ENCODE measurements around the gene PDCD11.
"Not testable (repeated sequence)": the region's sequence is repeated elsewhere in the genome, so short reads cannot be mapped to it uniquely, and the experiment has no call there.

Gene PDCD11

GRCh38 chr10:103486635-103487409, 90.4 kb downstream of the PDCD11 start:
- not testable (repeated sequence) for H3K9me3 ChIP-seq (ENCODE audit: control insufficient read depth in 1 of 2, low read length in 2 of 2); H3K36me3 ChIP-seq (ENCODE audit: control insufficient read depth in 1 of 2, insufficient read depth in 2 of 2, low read length in 2 of 2); H3K27ac ChIP-seq (ENCODE audit: low read depth, low read length); H3K27me3 ChIP-seq (ENCODE audit: control insufficient read depth in 1 of 2, insufficient read depth in 2 of 2, low read length in 2 of 2); H3K4me1 ChIP-seq (ENCODE audit: control insufficient read depth in 1 of 2, insufficient read depth in 2 of 2, low read length in 2 of 2); H3K4me3 ChIP-seq (ENCODE audit: low read depth in 1 of 2, low read length in 2 of 2); H3K9ac ChIP-seq (ENCODE audit: low read depth in 1 of 2, low read length in 2 of 2)

- no peaks in the 10 kb centered on the region for H3K4me1 ChIP-seq (ENCODE audit: control insufficient read depth in 1 of 2, insufficient read depth in 2 of 2, low read length in 2 of 2)
- no peak overlapping the region for H3K4me3 ChIP-seq (ENCODE audit: low read depth in 1 of 2, low read length in 2 of 2)
- H3K27ac ChIP-seq (ENCODE audit: low read depth, low read length) = no peak overlapping the region
- H3K36me3 ChIP-seq (ENCODE audit: control insufficient read depth in 1 of 2, insufficient read depth in 2 of 2, low read length in 2 of 2) = no peaks in the 10 kb centered on the region
- no peaks in the 10 kb centered on the region for H3K9me3 ChIP-seq (ENCODE audit: control insufficient read depth in 1 of 2, low read length in 2 of 2)
- H3K9ac ChIP-seq (ENCODE audit: low read depth in 1 of 2, low read length in 2 of 2) = no peak overlapping the region
- no peaks in the 10 kb centered on the region for H3K27me3 ChIP-seq (ENCODE audit: control insufficient read depth in 1 of 2, insufficient read depth in 2 of 2, low read length in 2 of 2)
Measured at GRCh38 chr10:103487410-103487708, 90.9 kb downstream of the PDCD11 start.

- Histone ChIP-seq H3K9me3 (ENCODE audit: control insufficient read depth in 1 of 2, low read length in 2 of 2) (no peaks in the 10 kb centered on the region), H3K27me3 (ENCODE audit: control insufficient read depth in 1 of 2, insufficient read depth in 2 of 2, low read length in 2 of 2) (peaks cover 10 to 18% of the 10 kb centered on the region in 2 donors), H3K4me1 (ENCODE audit: control insufficient read depth in 1 of 2, insufficient read depth in 2 of 2, low read length in 2 of 2) (peaks cover 3 to 5% of the 10 kb centered on the region in 2 donors), H3K36me3 (ENCODE audit: control insufficient read depth in 1 of 2, insufficient read depth in 2 of 2, low read length in 2 of 2) (no peaks in the 10 kb centered on the region), H3K4me3 (ENCODE audit: low read depth in 1 of 2, low read length in 2 of 2) (no peak overlapping the region), H3K9ac (ENCODE audit: low read depth in 1 of 2, low read length in 2 of 2) (no peak overlapping the region), H3K27ac (ENCODE audit: low read depth, low read length) (no peak overlapping the region)
Measured at GRCh38 chr10:103490986-103491314, 94.5 kb downstream of the PDCD11 start.

GRCh38 chr10:103491729-103492364, 95.4 kb downstream of the PDCD11 start:
- peaks cover 3 to 5% of the 10 kb centered on the region in 2 donors for H3K4me1 ChIP-seq (ENCODE audit: control insufficient read depth in 1 of 2, insufficient read depth in 2 of 2, low read length in 2 of 2)
- no peak overlapping the region for H3K4me3 ChIP-seq (ENCODE audit: low read depth in 1 of 2, low read length in 2 of 2)
- no peak overlapping the region for H3K27ac ChIP-seq (ENCODE audit: low read depth, low read length)
- no peak overlapping the region for H3K9ac ChIP-seq (ENCODE audit: low read depth in 1 of 2, low read length in 2 of 2)
- no peaks in the 10 kb centered on the region for H3K9me3 ChIP-seq (ENCODE audit: control insufficient read depth in 1 of 2, low read length in 2 of 2)
- no peaks in the 10 kb centered on the region for H3K36me3 ChIP-seq (ENCODE audit: control insufficient read depth in 1 of 2, insufficient read depth in 2 of 2, low read length in 2 of 2)
- peaks cover 10 to 18% of the 10 kb centered on the region in 2 donors for H3K27me3 ChIP-seq (ENCODE audit: control insufficient read depth in 1 of 2, insufficient read depth in 2 of 2, low read length in 2 of 2)

- peaks cover 3 to 5% of the 10 kb centered on the region in 2 donors for H3K4me1 ChIP-seq (ENCODE audit: control insufficient read depth in 1 of 2, insufficient read depth in 2 of 2, low read length in 2 of 2)
- H3K9me3 ChIP-seq (ENCODE audit: control insufficient read depth in 1 of 2, low read length in 2 of 2) = no peaks in the 10 kb centered on the region
- peak overlapping the region; percentile 58 to 67 for H3K4me3 ChIP-seq (ENCODE audit: low read depth in 1 of 2, low read length in 2 of 2)
- no peak overlapping the region for H3K27ac ChIP-seq (ENCODE audit: low read depth, low read length)
- peaks cover 10 to 18% of the 10 kb centered on the region in 2 donors for H3K27me3 ChIP-seq (ENCODE audit: control insufficient read depth in 1 of 2, insufficient read depth in 2 of 2, low read length in 2 of 2)
- H3K9ac ChIP-seq (ENCODE audit: low read depth in 1 of 2, low read length in 2 of 2) = no peak overlapping the region
- no peaks in the 10 kb centered on the region for H3K36me3 ChIP-seq (ENCODE audit: control insufficient read depth in 1 of 2, insufficient read depth in 2 of 2, low read length in 2 of 2)
Measured at GRCh38 chr10:103492655-103493261, 96.3 kb downstream of the PDCD11 start.

GRCh38 chr10:103493362-103493915, 97.0 kb downstream of the PDCD11 start, which contains the start of gene NEURL1:
NEURL1 (plus strand) TSS chr10:103493705; CDS start chr10:103494388, 683 bp downstream.
- peaks cover 10 to 18% of the 10 kb centered on the region in 2 donors for H3K27me3 ChIP-seq (ENCODE audit: control insufficient read depth in 1 of 2, insufficient read depth in 2 of 2, low read length in 2 of 2)
- peak within 1 kb of the TSS in 1 of 2 donors; percentile 18 for H3K9ac ChIP-seq (ENCODE audit: low read depth in 1 of 2, low read length in 2 of 2)

GRCh38 chr10:103493916-103494877, 97.8 kb downstream of the PDCD11 start:
- Histone ChIP-seq H3K4me3 (ENCODE audit: low read depth in 1 of 2, low read length in 2 of 2) (peak overlapping the region; percentile 63 to 67), H3K4me1 (ENCODE audit: control insufficient read depth in 1 of 2, insufficient read depth in 2 of 2, low read length in 2 of 2) (peaks cover 4 to 5% of the 10 kb centered on the region in 2 donors), H3K9ac (ENCODE audit: low read depth in 1 of 2, low read length in 2 of 2) (peak overlapping the region in 1 of 2 donors; percentile 18), H3K9me3 (ENCODE audit: control insufficient read depth in 1 of 2, low read length in 2 of 2) (no peaks in the 10 kb centered on the region), H3K36me3 (ENCODE audit: control insufficient read depth in 1 of 2, insufficient read depth in 2 of 2, low read length in 2 of 2) (no peaks in the 10 kb centered on the region), H3K27me3 (ENCODE audit: control insufficient read depth in 1 of 2, insufficient read depth in 2 of 2, low read length in 2 of 2) (peaks cover 10 to 18% of the 10 kb centered on the region in 2 donors), H3K27ac (ENCODE audit: low read depth, low read length) (no peak overlapping the region)

More at GRCh38 chr10:103493362-103493915, 97.0 kb downstream of the PDCD11 start, which contains the start of gene NEURL1:
- no peaks in the 10 kb centered on the region for H3K36me3 ChIP-seq (ENCODE audit: control insufficient read depth in 1 of 2, insufficient read depth in 2 of 2, low read length in 2 of 2)
- no peaks in the 10 kb centered on the region for H3K9me3 ChIP-seq (ENCODE audit: control insufficient read depth in 1 of 2, low read length in 2 of 2)
- H3K4me3 ChIP-seq (ENCODE audit: low read depth in 1 of 2, low read length in 2 of 2) = peak within 1 kb of the TSS; percentile 63 to 67
- H3K4me1 ChIP-seq (ENCODE audit: control insufficient read depth in 1 of 2, insufficient read depth in 2 of 2, low read length in 2 of 2) = peaks cover 3 to 5% of the 10 kb centered on the region in 2 donors
- no peak within 1 kb of the TSS for H3K27ac ChIP-seq (ENCODE audit: low read depth, low read length)

- H3K4me1 ChIP-seq (ENCODE audit: control insufficient read depth in 1 of 2, insufficient read depth in 2 of 2, low read length in 2 of 2) = peaks cover 13 to 14% of the 10 kb centered on the region in 2 donors
- no peak overlapping the region for H3K27ac ChIP-seq (ENCODE audit: low read depth, low read length)
- H3K27me3 ChIP-seq (ENCODE audit: control insufficient read depth in 1 of 2, insufficient read depth in 2 of 2, low read length in 2 of 2) = peaks cover 10 to 18% of the 10 kb centered on the region in 2 donors
- no peak overlapping the region for H3K9ac ChIP-seq (ENCODE audit: low read depth in 1 of 2, low read length in 2 of 2)
- peak overlapping the region in 1 of 2 donors; percentile 58 for H3K4me3 ChIP-seq (ENCODE audit: low read depth in 1 of 2, low read length in 2 of 2)
- H3K9me3 ChIP-seq (ENCODE audit: control insufficient read depth in 1 of 2, low read length in 2 of 2) = no peaks in the 10 kb centered on the region
- no peaks in the 10 kb centered on the region for H3K36me3 ChIP-seq (ENCODE audit: control insufficient read depth in 1 of 2, insufficient read depth in 2 of 2, low read length in 2 of 2)
Measured at GRCh38 chr10:103495321-103495720, 98.9 kb downstream of the PDCD11 start.
